Measurements from ENCODE around the gene RHOBTB3.

- no peak for TF ChIP-seq CTCF (IDR thresholded peaks at IDR 0.05)
- TF ChIP-seq EP300 (IDR thresholded peaks at IDR 0.05), result no peak
- TF ChIP-seq POLR2A (IDR thresholded peaks at IDR 0.05), result no peak
- TF ChIP-seq POLR2AphosphoS5 (IDR thresholded peaks at IDR 0.05), result no peak
These were observed 47.7 kb downstream of the RHOBTB3 start for GRCh38 chr5:95778713-95779436.

Measured in stomach (tissue), 4 donors.